GM19467 (cell line): ENCODE data around the gene SEMA4C.
"Not testable (repeated sequence)": the region's sequence is repeated elsewhere in the genome, so short reads cannot be mapped to it uniquely, and the experiment has no call there.

ENCODE experiments used
- ATAC-seq: cut with Tn5 transposase; IDR thresholded peaks from one replicate; pipeline ENCODE4 v1.9.1; 2021; ENCODE audit warnings: mild to moderate bottlenecking, moderate library complexity; ENCODE audit not compliant: unreplicated experiment

The SEMA4C gene

GRCh38 chr2:96867756-96868554 is 1.9 kb downstream of the SEMA4C start:
- no peak for ATAC-seq

GRCh38 chr2:96866986-96867755 is 2.7 kb downstream of the SEMA4C start:
- no peak for ATAC-seq

GRCh38 chr2:96866586-96866985 is 3.3 kb downstream of the SEMA4C start:
- ATAC-seq: no peak

GRCh38 chr2:96866149-96866548 is 3.7 kb downstream of the SEMA4C start:
- ATAC-seq: no peak

GRCh38 chr2:96865654-96866053 is 4.2 kb downstream of the SEMA4C start:
- no peak for ATAC-seq

GRCh38 chr2:96864343-96865091 is 5.4 kb downstream of the SEMA4C start:
- ATAC-seq: no peak

GRCh38 chr2:96863575-96864342 is 6.1 kb downstream of the SEMA4C start:
- ATAC-seq: no peak

- ATAC-seq: not testable (repeated sequence)
These were observed 6.8 kb downstream of the SEMA4C start for GRCh38 chr2:96863056-96863455.

- no peak for ATAC-seq
These were observed 8.8 kb downstream of the SEMA4C start for GRCh38 chr2:96861074-96861473.

GRCh38 chr2:96860065-96861029 is 9.5 kb downstream of the SEMA4C start:
- ATAC-seq: no peak

- no peak for ATAC-seq
These were observed 10.2 kb downstream of the SEMA4C start for GRCh38 chr2:96859681-96860064.

- no peak for ATAC-seq
These were observed 10.7 kb downstream of the SEMA4C start for GRCh38 chr2:96859099-96859649.

GRCh38 chr2:96857667-96858372 is 12.1 kb downstream of the SEMA4C start, which contains the start of gene ANKRD39:
Gene ANKRD39, minus strand, starts transcription at chr2:96858016. Its CDS starts 29 bp downstream, at chr2:96857987.
- ATAC-seq: peak; percentile 91

GRCh38 chr2:96856776-96857666 is 12.9 kb downstream of the SEMA4C start:
- ATAC-seq: peak; percentile 1

GRCh38 chr2:96853321-96853720 is 16.6 kb downstream of the SEMA4C start:
- no peak for ATAC-seq

GRCh38 chr2:96852667-96853066 is 17.2 kb downstream of the SEMA4C start:
- no peak for ATAC-seq

- ATAC-seq: no peak
These were observed 21.6 kb downstream of the SEMA4C start for GRCh38 chr2:96848264-96848663.

- ATAC-seq: no peak
These were observed 22.3 kb downstream of the SEMA4C start for GRCh38 chr2:96847586-96847985.
